ENCODE results near the gene A3GALT2. TPM values are rescaled to one million over a fixed set of nuclear protein-coding genes. Genes with fewer than 3 reads are reported as not detected.
A peak's percentile ranks its signal among the peaks of the same experiment; 100 is the strongest.

A3GALT2 gene
- polyA plus RNA-seq, 1 of the 3 experiments (the other 2 are of a cell fraction): 0.07 TPM

DNA sequence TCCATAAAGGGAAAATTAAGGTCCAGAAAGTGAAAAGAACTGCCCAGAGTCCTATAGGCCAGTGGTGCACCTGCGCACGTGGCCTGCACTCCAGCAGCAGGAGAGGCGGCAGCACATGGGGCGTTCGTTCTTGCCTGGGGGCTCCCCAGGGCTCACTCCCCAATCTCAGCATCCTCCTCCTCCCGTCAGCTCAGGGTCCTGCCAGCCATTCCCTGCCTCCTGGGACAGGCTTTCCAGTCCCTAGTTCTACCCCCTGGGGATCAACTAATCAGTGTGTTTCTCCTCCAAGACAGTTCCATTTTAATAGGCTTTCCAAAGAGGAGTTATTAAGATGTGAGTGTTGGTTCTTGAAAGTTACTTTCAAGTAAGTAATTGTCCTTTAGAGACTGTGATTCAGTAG is 1.2 kb upstream of the A3GALT2 start (continued):
- no peak for TF ChIP-seq GABPA (IDR thresholded peaks at IDR 0.05; ENCODE audit: low read depth)
- no peak for TF ChIP-seq POLR2AphosphoS5 (IDR thresholded peaks at IDR 0.05; ENCODE audit: low read depth, low read length)
- TF ChIP-seq TEAD4 (IDR thresholded peaks at IDR 0.05; ENCODE audit: borderline replicate concordance, insufficient read depth): no peak
- TF ChIP-seq REST (IDR thresholded peaks at IDR 0.05; ENCODE audit: low read depth, low read length): no peak

DNA sequence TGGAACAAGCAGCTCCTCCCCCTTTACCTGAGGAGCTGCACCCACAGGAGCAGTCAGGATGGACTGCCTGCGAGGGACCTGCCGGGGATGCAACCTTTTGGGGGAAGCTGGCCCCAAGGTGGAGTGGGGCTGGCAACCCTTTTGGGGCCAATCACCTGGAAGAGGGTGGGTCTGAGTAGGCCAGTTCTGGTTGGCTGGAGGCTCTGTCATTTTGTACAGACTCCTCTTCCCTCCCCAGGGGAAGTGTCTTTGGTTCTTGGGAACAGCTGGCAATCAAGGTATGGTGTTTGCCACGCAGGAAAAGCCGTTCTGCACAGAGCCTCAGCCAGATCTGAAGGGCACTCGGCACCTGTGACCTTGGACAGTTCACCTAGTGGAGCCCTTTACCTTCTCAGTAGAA is 280 bp upstream of the A3GALT2 start:
- no peak for DNase-seq
- Histone ChIP-seq H3K4me2 (no peak overlapping the region), H3K9ac (no peak overlapping the region), H3K27ac (ENCODE audit: low read depth in 2 of 2, low read length in 1 of 2) (no peak overlapping the region), H3K4me3 (ENCODE audit: low read depth in 2 of 2, low read length in 1 of 2) (no peak overlapping the region), H4K20me1 (ENCODE audit: insufficient read depth) (peaks cover 25% of the 10 kb centered on the region), H3F3A (replicated peaks; ENCODE audit: insufficient read depth) (peaks cover 24% of the 10 kb centered on the region), H3K4me1 (ENCODE audit: control insufficient read depth in 1 of 2, insufficient read depth in 2 of 2, low read depth in 1 of 2, low read length in 1 of 2) (0 out of 4 replicates have a peak, but pooled peaks cover 0 to 4% of the 10 kb centered on the region in 2 experiments), H3K27me3 (ENCODE audit: insufficient read depth) (no peaks in the 10 kb centered on the region), H2AFZ (ENCODE audit: low read depth) (no peak overlapping the region), H3K79me2 (ENCODE audit: insufficient read depth) (no peaks in the 10 kb centered on the region), H3K9me2 (no peaks in the 10 kb centered on the region), H3K9me3 (no peaks in the 10 kb centered on the region), H3K36me3 (replicated peaks in 1 of 2; ENCODE audit: control insufficient read depth in 1 of 2, insufficient read depth in 2 of 2, low read length in 1 of 2) (peaks cover 44 to 48% of the 10 kb centered on the region in 2 experiments)
- TF ChIP-seq SIN3A (IDR thresholded peaks at IDR 0.05; ENCODE audit: borderline replicate concordance, low read depth, low read length) (peak; percentile 39; the same call in 1 of the 2 replicates), FOXJ3 (CRISPR knock-in tag; IDR thresholded peaks at IDR 0.05) (no peak), SMC3 (IDR thresholded peaks at IDR 0.05; ENCODE audit: low read depth, low read length) (no peak), POLR2AphosphoS5 (IDR thresholded peaks at IDR 0.05; ENCODE audit: low read depth, low read length) (peak; percentile 30; the same call in 1 of the 2 replicates), GATA2 (CRISPR knock-in tag; IDR thresholded peaks at IDR 0.05) (no peak)
- POLR2A ChIA-PET: interaction anchor here (0.9 to 1.4 kb wide), 2 partner anchors 9 to 28 kb away, joined by 3 to 4 read pairs; no protein-coding TSS in a partner anchor
- WGBS (ENCODE audit: low lambda C conversion rate): 83% methylated on average over 1 of the region's 5 CpGs
- CTCF ChIA-PET: interaction anchor here (0.7 to 2.2 kb wide), 5 partner anchors 10 to 312 kb away, joined by 3 to 7 read pairs (median 3); no protein-coding TSS in a partner anchor

DNA sequence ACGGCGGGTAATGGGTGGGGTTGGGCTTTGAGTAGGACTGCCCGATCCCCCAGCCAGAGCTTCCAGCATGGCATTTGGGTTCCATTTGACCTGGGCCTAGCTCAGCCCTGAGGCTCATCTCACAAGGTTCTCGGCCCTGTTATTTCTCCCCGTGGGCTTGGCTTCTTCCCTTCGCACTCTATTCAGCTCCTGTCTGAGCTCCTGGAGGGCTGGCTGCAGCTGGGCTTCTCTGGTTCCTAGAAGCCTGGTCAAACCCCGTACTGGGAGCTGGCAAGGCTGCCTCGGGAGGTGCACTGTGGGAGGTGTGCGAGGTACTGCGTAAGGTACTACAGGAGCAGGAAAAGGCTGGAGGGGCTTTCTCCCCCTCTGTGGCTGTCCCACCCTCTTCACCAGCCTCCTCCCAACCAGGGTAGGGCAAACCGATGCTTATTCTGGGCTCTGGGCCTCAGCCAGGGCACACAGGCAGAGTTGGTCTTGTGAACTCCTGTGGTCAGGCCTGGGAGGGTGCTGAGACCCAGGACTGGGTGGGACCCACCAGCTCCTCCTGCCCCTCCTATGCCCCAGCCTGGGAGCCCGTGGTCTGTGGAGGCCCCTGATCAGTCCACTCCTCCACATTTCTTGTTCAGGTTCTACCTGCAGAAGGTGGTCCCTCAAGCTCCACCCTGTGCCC is 814 bp downstream of the A3GALT2 start:
- POLR2A ChIA-PET: interaction anchor here (0.7 to 1.4 kb wide), 3 partner anchors 29 to 139 kb away, joined by 3 to 4 read pairs (median 4); partner anchors contain the start of gene TRIM62
- H3K9me3 ChIP-seq: no peaks in the 10 kb centered on the region
- CTCF ChIA-PET: interaction anchor here (1.1 to 2.2 kb wide), 4 partner anchors 11 to 151 kb away, joined by 3 to 7 read pairs (median 6); no protein-coding TSS in a partner anchor

More for the DNA sequence above, 814 bp downstream of the A3GALT2 start:
- Histone ChIP-seq H4K20me1 (ENCODE audit: insufficient read depth) (peaks cover 19% of the 10 kb centered on the region), H3K4me3 (ENCODE audit: low read depth in 2 of 2, low read length in 1 of 2) (no peak overlapping the region), H3K9ac (no peak overlapping the region), H3K4me2 (no peak overlapping the region), H3K4me1 (ENCODE audit: control insufficient read depth in 1 of 2, insufficient read depth in 2 of 2, low read depth in 1 of 2, low read length in 1 of 2) (0 out of 4 replicates have a peak, but pooled peaks cover 0 to 4% of the 10 kb centered on the region in 2 experiments), H2AFZ (ENCODE audit: low read depth) (no peak overlapping the region), H3K36me3 (replicated peaks in 1 of 2; ENCODE audit: control insufficient read depth in 1 of 2, insufficient read depth in 2 of 2, low read length in 1 of 2) (peaks cover 33 to 37% of the 10 kb centered on the region in 2 experiments), H3K79me2 (ENCODE audit: insufficient read depth) (no peaks in the 10 kb centered on the region), H3K27ac (ENCODE audit: low read depth in 2 of 2, low read length in 1 of 2) (no peak overlapping the region), H3K9me2 (no peaks in the 10 kb centered on the region), H3F3A (replicated peaks; ENCODE audit: insufficient read depth) (peaks cover 20% of the 10 kb centered on the region), H3K27me3 (ENCODE audit: insufficient read depth) (no peaks in the 10 kb centered on the region)
- TF ChIP-seq RFX5 (IDR thresholded peaks at IDR 0.05; ENCODE audit: low read length): no peak
- no peak for TF ChIP-seq CHD2 (IDR thresholded peaks at IDR 0.05; ENCODE audit: low read length, partially characterized antibody)
- TF ChIP-seq TEAD4 (IDR thresholded peaks at IDR 0.05; ENCODE audit: borderline replicate concordance, insufficient read depth): no peak
- TF ChIP-seq GABPA (IDR thresholded peaks at IDR 0.05; ENCODE audit: low read depth): no peak
- TF ChIP-seq SIN3A (IDR thresholded peaks at IDR 0.05; ENCODE audit: borderline replicate concordance, low read depth, low read length): no peak
- TF ChIP-seq REST (IDR thresholded peaks at IDR 0.05; ENCODE audit: low read depth, low read length): no peak
- TF ChIP-seq ELF1 (IDR thresholded peaks at IDR 0.05): no peak
- no peak for TF ChIP-seq TAF1 (IDR thresholded peaks at IDR 0.05; ENCODE audit: borderline replicate concordance, low read depth, low read length)
- no peak for TF ChIP-seq NRF1 (IDR thresholded peaks at IDR 0.05; ENCODE audit: low read depth, low read length)
- TF ChIP-seq FOXM1 (IDR thresholded peaks at IDR 0.05; ENCODE audit: low read depth): no peak
- WGBS (ENCODE audit: low lambda C conversion rate): 93% methylated on average over 11 of the region's 12 CpGs
- no peak for DNase-seq

Measured in SK-N-SH (cell line).